ENCODE measurements around the gene RMI1.
A peak's percentile ranks its signal among the peaks of the same experiment; 100 is the strongest.
"Not testable (repeated sequence)": the region's sequence is repeated elsewhere in the genome, so short reads cannot be mapped to it uniquely, and the experiment has no call there.

RMI1 gene

DNA sequence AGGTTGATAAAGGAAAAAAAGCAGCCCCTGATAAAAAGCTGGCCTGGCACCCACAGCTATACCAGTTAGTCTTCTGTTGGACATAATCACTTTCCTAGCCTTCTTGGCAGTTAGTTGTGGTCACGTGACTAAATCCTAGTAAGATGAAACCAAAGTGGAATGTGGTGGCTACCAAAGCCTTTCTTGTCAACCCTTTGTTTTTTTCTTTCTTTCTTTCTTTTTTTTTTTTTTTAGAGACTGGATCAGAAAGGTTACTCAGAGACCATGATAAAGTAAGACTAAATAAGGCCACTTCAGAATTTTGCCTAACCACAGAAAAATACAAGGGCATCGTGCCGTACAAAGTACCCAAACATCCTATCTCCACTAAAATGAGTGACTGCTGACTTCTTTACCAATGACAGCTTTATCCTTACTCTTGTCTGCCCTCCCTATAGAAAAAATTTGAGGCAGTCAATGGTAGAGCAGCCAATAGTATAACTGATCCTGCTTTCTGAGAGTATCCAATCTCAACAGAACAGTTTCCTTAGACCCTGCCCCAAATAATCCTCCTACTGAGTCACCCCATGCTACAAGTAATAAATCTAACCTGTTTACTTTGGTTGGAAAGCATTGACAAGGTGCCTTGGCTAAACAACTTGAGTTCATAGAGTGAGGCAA lies 45.2 kb upstream of the RMI1 start:
- TF ChIP-seq, protein P1, sequence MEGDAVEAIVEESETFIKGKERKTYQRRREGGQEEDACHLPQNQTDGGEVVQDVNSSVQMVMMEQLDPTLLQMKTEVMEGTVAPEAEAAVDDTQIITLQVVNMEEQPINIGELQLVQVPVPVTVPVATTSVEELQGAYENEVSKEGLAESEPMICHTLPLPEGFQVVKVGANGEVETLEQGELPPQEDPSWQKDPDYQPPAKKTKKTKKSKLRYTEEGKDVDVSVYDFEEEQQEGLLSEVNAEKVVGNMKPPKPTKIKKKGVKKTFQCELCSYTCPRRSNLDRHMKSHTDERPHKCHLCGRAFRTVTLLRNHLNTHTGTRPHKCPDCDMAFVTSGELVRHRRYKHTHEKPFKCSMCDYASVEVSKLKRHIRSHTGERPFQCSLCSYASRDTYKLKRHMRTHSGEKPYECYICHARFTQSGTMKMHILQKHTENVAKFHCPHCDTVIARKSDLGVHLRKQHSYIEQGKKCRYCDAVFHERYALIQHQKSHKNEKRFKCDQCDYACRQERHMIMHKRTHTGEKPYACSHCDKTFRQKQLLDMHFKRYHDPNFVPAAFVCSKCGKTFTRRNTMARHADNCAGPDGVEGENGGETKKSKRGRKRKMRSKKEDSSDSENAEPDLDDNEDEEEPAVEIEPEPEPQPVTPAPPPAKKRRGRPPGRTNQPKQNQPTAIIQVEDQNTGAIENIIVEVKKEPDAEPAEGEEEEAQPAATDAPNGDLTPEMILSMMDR (conservative IDR thresholded peaks at IDR 0.05; ENCODE audit: low read length) = no peak
- no peak overlapping the region for H3K4me3 ChIP-seq (ENCODE audit: low read length)
- DNase-seq (ENCODE audit: low read depth) = peak; percentile 80

DNA sequence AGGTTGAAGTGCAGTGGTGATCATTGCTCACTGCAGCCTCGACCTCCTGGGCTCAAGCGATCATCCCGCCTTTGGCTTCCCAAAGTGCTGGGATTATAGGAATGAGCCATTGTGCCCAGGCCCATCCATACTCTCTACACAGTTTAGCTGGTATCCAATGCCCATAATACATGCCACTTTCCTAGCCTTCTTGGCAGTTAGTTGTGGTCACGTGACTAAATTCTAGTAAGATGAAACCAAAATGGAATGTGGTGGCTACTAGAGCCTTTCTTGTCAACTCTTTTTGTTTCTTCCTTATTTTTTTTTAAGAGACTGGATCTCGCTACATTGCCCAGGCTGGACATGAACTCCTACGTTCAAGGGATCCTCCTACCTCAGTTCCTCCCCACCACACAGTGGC lies 44.1 kb upstream of the RMI1 start:
- TF ChIP-seq, protein P1 (conservative IDR thresholded peaks at IDR 0.05; ENCODE audit: low read length) = no peak
- no peak overlapping the region for H3K4me3 ChIP-seq (ENCODE audit: low read length)
- peak; percentile 30 for DNase-seq (ENCODE audit: low read depth)

DNA sequence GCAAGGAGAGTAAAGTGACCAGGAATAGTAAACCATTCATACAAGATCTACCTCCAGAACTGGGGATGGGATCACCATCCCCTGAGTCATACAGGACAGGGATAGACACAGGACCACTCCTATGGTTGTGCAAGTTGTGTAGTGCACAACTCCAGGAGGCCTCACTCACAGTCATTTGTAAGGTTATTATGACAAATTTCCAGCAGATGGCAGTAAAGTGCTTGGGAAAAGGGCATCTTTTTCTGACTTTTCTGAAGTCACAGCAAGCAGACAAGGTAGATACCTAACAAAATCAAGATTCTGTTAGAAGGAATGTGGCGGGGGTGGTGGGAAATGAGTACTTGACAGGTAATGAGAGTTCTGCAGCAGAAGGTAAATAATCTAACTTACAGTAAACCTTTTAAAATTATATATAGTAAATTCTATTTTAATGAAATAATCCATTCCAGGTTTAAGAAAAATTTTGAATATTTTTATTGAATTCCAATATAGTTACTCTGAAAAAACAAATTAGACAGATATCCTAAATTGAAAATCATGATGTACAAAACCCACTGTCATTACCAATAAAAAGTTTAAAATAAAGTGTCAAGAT lies 42.6 kb upstream of the RMI1 start:
- peak; percentile 64 for DNase-seq (ENCODE audit: low read depth)
- TF ChIP-seq, protein P1 (conservative IDR thresholded peaks at IDR 0.05; ENCODE audit: low read length) = peak; percentile 70
- H3K4me3 ChIP-seq (ENCODE audit: low read length) = no peak overlapping the region

DNA sequence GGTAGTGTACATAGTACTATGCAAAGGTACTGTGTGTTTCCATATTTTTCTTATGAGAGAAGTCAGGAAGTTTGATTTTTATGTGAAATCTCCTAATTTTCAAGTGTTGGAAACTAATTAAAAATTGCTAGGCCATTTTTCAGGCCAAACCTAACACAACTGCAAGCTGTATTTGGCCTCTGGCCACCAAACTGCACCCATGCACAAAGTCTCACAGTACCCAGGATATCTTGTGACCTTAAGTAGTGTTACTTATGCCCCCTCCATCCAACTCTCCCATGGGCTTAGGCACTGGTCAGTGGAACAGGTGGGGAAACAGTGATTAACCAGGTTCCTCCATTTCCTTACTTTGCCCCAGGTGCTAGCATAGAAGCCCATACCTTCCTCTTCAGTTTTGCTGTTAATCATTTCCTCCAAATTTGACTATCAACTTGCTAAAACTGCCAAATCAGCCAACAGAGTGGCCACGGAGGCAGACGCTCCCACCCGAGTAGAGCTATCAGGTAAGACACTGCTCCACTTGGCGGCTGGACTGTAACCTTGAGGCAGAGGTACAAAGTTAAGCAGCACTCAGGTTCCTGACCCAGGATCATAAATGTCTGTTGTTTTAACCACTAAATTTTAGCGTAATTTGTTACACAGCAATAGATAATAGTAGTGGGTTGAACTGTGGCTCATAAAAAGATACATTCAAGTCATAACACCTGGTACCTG lies 39.9 kb upstream of the RMI1 start:
- no peak overlapping the region for H3K4me3 ChIP-seq (ENCODE audit: low read length)
- TF ChIP-seq, protein P1 (conservative IDR thresholded peaks at IDR 0.05; ENCODE audit: low read length) = no peak
- no peak for DNase-seq (ENCODE audit: low read depth)

DNA sequence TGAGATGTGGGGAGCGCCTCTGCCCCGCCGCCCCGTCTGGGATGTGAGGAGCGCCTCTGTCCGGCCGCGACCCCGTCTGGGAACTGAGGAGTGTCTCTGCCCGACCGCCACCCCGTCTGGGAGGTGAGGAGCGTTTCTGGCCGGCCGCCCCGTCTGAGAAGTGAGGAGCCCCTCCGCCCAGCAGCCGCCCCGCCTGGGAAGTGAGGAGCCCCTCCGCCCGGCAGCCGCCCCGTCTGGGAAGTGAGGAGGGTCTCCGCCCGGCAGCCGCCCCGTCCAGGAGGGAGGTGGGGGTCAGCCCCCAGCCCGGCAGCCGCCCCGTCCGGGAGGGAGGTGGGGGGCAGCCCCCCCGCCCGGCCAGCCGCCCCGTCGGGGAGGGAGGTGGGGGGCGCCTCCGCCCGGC lies 32.5 kb upstream of the RMI1 start:
- H3K4me3 ChIP-seq (ENCODE audit: low read length); DNase-seq (ENCODE audit: low read depth): not testable (repeated sequence)

DNA sequence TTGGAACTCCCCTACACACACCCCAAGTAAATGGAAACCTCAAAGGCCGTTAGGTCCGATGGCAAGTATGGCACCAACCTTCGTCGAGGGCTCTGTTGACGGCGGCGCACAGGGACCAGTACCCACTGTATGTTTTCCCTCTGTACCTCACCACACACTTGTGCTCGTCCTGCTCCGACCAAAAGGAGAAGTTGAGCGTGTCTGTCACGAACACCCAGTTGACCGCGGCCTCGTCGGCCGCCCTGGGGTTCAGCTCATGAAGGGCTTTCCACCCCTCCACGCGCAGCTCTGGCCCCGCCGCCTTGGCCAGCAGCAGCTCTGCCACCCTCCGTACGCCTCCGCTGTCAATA lies 24.5 kb upstream of the RMI1 start:
- peak overlapping the region; percentile 75 for H3K4me3 ChIP-seq (ENCODE audit: low read length)
- TF ChIP-seq, protein P1 (conservative IDR thresholded peaks at IDR 0.05; ENCODE audit: low read length) = no peak
- DNase-seq (ENCODE audit: low read depth) = no peak

DNA sequence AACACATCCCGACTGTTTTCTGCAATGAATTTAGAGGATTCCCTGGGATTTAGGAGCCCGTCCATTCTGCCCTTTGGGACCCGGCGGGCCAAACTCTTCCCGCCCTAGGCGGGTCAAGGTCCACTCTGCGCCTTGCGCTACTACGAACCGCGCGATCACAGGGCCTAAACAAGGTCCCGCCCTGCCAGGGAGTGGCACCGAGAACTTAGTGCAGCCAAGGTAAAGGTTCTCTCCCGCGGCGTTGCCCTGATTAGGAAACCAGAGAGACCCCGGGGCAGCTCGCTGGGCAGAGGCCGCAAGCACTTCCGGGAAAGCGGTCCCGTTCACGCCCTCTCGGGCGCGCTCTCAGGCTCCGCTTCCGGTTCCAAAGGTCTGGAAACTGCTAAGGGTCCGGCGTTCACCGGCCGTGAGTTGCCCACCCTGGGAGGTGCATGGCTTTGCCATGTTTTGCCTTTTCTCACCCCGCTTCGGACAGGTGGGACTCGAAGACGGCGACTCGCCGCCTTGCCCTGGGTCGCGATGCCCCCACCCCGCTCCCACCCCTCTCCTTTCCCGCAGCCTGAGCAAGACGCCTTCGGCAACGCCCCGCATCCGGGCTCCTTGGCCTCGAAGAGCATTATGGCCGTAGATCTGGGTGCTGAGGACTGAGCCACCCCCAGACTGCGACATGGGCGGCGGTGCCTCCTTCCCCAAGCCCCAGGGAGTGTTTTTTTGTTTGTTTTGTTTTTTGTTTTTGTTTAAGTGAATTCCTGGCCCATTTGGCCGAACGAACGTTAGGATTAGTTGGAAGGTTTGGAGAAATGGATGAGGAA lies 24.0 kb upstream of the RMI1 start:
- DNase-seq (ENCODE audit: low read depth) = peak; percentile 65
- TF ChIP-seq, protein P1 (conservative IDR thresholded peaks at IDR 0.05; ENCODE audit: low read length) = no peak
- peak overlapping the region; percentile 75 for H3K4me3 ChIP-seq (ENCODE audit: low read length)

All from AG10803 (cell line).